Liver (tissue), 3 donors: ENCODE measurements around the gene ENO3.

Experiments used
- CTCF ChIP-seq: fragments of 150-350 bp; IDR thresholded peaks from 2 replicates; pipeline ENCODE4 v1.5.1; 2017; ENCODE audit warnings: improper control_type of control experiment, low read depth, low read length; ENCODE audit not compliant: missing input control
- EGR1 ChIP-seq, 2 donors: IDR thresholded peaks; 2 replicates each; pipeline ENCODE4 v1.6.1; 2016 to 2018; ENCODE audit warnings: antibody characterized with exemption in 2 of 2, low read depth in 2 of 2
- GABPA ChIP-seq, 2 donors: IDR thresholded peaks in 1 of 2; conservative IDR thresholded peaks in 1 of 2; 2 replicates each; pipeline ENCODE4 v1.6.1; 2016; ENCODE audit warnings: antibody characterized with exemption in 2 of 2, mild to moderate bottlenecking in 1 of 2, moderate library complexity in 1 of 2
- TF ChIP-seq, protein P1 (sequence below): IDR thresholded peaks from 2 replicates; pipeline ENCODE4 v1.6.1; 2016; ENCODE audit warnings: antibody characterized with exemption
- donor health status: healthy.
- donor health status: healthy.

DNA sequence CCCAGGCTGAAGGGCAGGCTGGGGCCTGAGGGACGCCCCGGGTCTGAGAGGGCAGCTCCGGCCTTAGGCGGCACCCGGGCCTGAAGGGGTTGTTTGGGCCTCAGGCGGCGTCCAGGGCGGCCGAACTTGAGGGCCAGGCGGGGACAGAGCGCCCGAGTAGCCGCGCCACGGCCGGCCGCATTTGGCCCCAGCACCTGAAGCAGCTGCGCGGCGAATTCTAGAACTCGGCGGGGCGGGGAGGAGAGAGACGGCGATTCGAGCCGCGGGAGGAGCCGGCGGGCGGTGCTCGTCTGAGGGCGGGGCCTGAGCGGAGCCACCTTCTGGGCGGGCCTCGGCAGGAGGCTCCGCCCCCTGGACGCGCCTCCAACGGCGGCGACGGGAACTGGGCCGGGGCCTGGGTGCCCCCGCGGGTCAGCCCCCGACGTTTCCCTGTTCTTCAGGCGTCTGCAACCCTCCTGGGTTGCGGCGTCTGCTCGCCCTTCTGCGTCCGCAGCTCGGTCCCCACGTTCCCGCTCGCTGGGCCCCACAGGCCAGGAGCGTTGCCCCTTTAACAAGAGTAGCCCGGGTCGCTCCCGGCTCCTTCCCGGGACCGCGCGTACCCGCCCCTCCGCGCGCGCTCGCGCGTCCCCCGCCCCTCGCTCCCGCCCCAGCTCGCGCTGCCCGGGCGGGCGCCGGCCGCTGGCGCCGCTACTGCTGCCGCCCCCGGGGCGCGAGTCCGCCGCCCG lies 46.5 kb downstream of the ENO3 start, which contains the start of the genes INCA1 and KIF1C:
- TF ChIP-seq CTCF (peak; percentile 23), GABPA (IDR thresholded peaks at IDR 0.05 in 1 of 2, conservative IDR thresholded peaks at IDR 0.05 in 1 of 2) (no peak), EGR1 (IDR thresholded peaks at IDR 0.05; ENCODE audit: low read depth in 2 of 2) (no peak)
- TF ChIP-seq, protein P1, sequence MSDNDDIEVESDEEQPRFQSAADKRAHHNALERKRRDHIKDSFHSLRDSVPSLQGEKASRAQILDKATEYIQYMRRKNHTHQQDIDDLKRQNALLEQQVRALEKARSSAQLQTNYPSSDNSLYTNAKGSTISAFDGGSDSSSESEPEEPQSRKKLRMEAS: peak; percentile 33
